Astrocyte (in vitro differentiated cells and primary cell): Measurements from ENCODE around the gene SPEM3. TPM values are rescaled to one million over a fixed set of nuclear protein-coding genes. Genes with fewer than 3 reads are reported as not detected.

Experiments
- DNase-seq: peaks from one replicate; pipeline ENCODE4 v3.0.0-alpha.2; 2010; ENCODE audit warnings: low read depth
- FAIRE-seq: peaks from 2 replicates; lab custom pipeline; 2011; peaks lifted over from hg19 to GRCh38; lab: Jason Lieb, UNC
- H2AFZ ChIP-seq: 2 replicates; pipeline ENCODE4 v1.6.0; 2012; ENCODE audit warnings: low read depth, low read length, inconsistent platforms
- H3K27ac ChIP-seq: 2 replicates; pipeline ENCODE4 v1.5.1; 2011; ENCODE audit warnings: low read depth, low read length, inconsistent platforms
- H3K27me3 ChIP-seq: 2 replicates; pipeline ENCODE4 v1.6.0; 2011; ENCODE audit warnings: low read length, inconsistent platforms; ENCODE audit not compliant: insufficient read depth
- H3K36me3 ChIP-seq: 2 replicates; pipeline ENCODE4 v1.5.1; 2011; ENCODE audit warnings: low read length, inconsistent platforms; ENCODE audit not compliant: insufficient read depth
- H3K4me1 ChIP-seq: 2 replicates; pipeline ENCODE4 v1.5.1; 2011; ENCODE audit warnings: low read length, inconsistent platforms; ENCODE audit not compliant: insufficient read depth
- H3K4me2 ChIP-seq: 2 replicates; pipeline ENCODE4 v1.6.0; 2012; ENCODE audit warnings: low read length, inconsistent platforms
- H3K4me3 ChIP-seq: 2 replicates; pipeline ENCODE4 v1.5.1; 2011; ENCODE audit warnings: low read depth, mild to moderate bottlenecking, low read length, inconsistent platforms; ENCODE audit not compliant: insufficient read depth
- H3K79me2 ChIP-seq: 2 replicates; pipeline ENCODE4 v1.6.0; 2012; ENCODE audit warnings: mild to moderate bottlenecking, low read length, inconsistent platforms; ENCODE audit not compliant: insufficient read depth
- H3K9ac ChIP-seq: 2 replicates; pipeline ENCODE4 v1.6.0; 2012; ENCODE audit warnings: mild to moderate bottlenecking, low read length, inconsistent platforms
- H3K9me3 ChIP-seq: 2 replicates; pipeline ENCODE4 v1.5.1; 2012; ENCODE audit warnings: low read depth, mild to moderate bottlenecking, low read length, inconsistent platforms; ENCODE audit not compliant: insufficient read depth
- H4K20me1 ChIP-seq: 2 replicates; pipeline ENCODE4 v1.6.0; 2012; ENCODE audit warnings: low read length, inconsistent platforms; ENCODE audit not compliant: insufficient read depth
- H3K27ac Mint-ChIP-seq: one replicate; pipeline ENCODE4 v1.8.0; 2021; ENCODE audit warnings: mild to moderate bottlenecking, mixed read lengths; ENCODE audit not compliant: unreplicated experiment
- H3K27me3 Mint-ChIP-seq: one replicate; pipeline ENCODE4 v1.8.0; 2021; ENCODE audit warnings: low read depth, mixed read lengths; ENCODE audit not compliant: unreplicated experiment
- H3K36me3 Mint-ChIP-seq: one replicate; pipeline ENCODE4 v1.8.0; 2021; ENCODE audit warnings: low read depth, mixed read lengths; ENCODE audit not compliant: unreplicated experiment
- H3K4me1 Mint-ChIP-seq: one replicate; pipeline ENCODE4 v1.8.0; 2021; ENCODE audit warnings: low read depth, mixed read lengths; ENCODE audit not compliant: unreplicated experiment
- H3K4me3 Mint-ChIP-seq: one replicate; pipeline ENCODE4 v1.8.0; 2021; ENCODE audit warnings: mild to moderate bottlenecking, moderate library complexity, mixed read lengths; ENCODE audit not compliant: unreplicated experiment
- H3K9me3 Mint-ChIP-seq: one replicate; pipeline ENCODE4 v1.8.0; 2021; ENCODE audit warnings: mild to moderate bottlenecking, mixed read lengths; ENCODE audit not compliant: unreplicated experiment
- CTCF ChIP-seq: IDR thresholded peaks from 2 replicates; pipeline ENCODE4 v1.5.1; 2011; ENCODE audit warnings: low read depth, mild to moderate bottlenecking, inconsistent platforms, low read length, moderate library complexity; ENCODE audit not compliant: insufficient read depth
- EZH2 ChIP-seq: IDR thresholded peaks from 2 replicates; pipeline ENCODE4 v1.6.1; 2012; ENCODE audit warnings: mild to moderate bottlenecking, low read length, inconsistent platforms; ENCODE audit not compliant: insufficient read depth
- total RNA-seq: library from RNA; stranded (reverse); gene quantifications from 2 replicates; pipeline ENCODE4 v1.2.1, GENCODE V29; 2021

SPEM3 gene
- total RNA-seq, 1 donor from 2014 or later: not detected

GRCh38 chr17:7426203-7426863 lies 2.3 kb upstream of the SPEM3 start:
- Histone ChIP-seq H4K20me1 (no peaks in the 10 kb centered on the region), H3K4me2 (no peak overlapping the region), H3K36me3 (no peaks in the 10 kb centered on the region), H3K27ac (no peak overlapping the region), H3K4me1 (no peaks in the 10 kb centered on the region), H3K9me3 (no peaks in the 10 kb centered on the region), H3K4me3 (no peak overlapping the region), H3K27me3 (no peaks in the 10 kb centered on the region), H2AFZ (no peak overlapping the region), H3K79me2 (no peaks in the 10 kb centered on the region), H3K9ac (no peak overlapping the region)
- no peak for TF ChIP-seq CTCF
- no peak for TF ChIP-seq EZH2
- peaks cover 5% of the 10 kb centered on the region for H3K27me3 Mint-ChIP-seq
- no peak for FAIRE-seq
- no peaks in the 10 kb centered on the region for H3K4me1 Mint-ChIP-seq
- H3K9me3 Mint-ChIP-seq: peaks cover 2% of the 10 kb centered on the region
- no peak overlapping the region for H3K27ac Mint-ChIP-seq
- no peak for DNase-seq
- peaks cover 3% of the 10 kb centered on the region for H3K36me3 Mint-ChIP-seq
- peak overlapping the region; percentile 45 for H3K4me3 Mint-ChIP-seq

GRCh38 chr17:7426896-7427489 lies 1.7 kb upstream of the SPEM3 start:
- H3K27ac ChIP-seq: no peak overlapping the region
- no peak overlapping the region for H2AFZ ChIP-seq
- no peaks in the 10 kb centered on the region for H3K79me2 ChIP-seq
- DNase-seq (no peak), FAIRE-seq (no peak)
- no peaks in the 10 kb centered on the region for H3K27me3 ChIP-seq
- H4K20me1 ChIP-seq: no peaks in the 10 kb centered on the region
- H3K9ac ChIP-seq: no peak overlapping the region
- Mint-ChIP-seq H3K9me3 (peaks cover 2% of the 10 kb centered on the region), H3K27me3 (peaks cover 5% of the 10 kb centered on the region), H3K4me3 (no peak overlapping the region), H3K4me1 (no peaks in the 10 kb centered on the region), H3K27ac (no peak overlapping the region), H3K36me3 (peaks cover 3% of the 10 kb centered on the region)
- H3K4me2 ChIP-seq: no peak overlapping the region
- H3K9me3 ChIP-seq: no peaks in the 10 kb centered on the region
- no peaks in the 10 kb centered on the region for H3K36me3 ChIP-seq
- TF ChIP-seq EZH2: no peak
- no peak overlapping the region for H3K4me3 ChIP-seq
- no peaks in the 10 kb centered on the region for H3K4me1 ChIP-seq

DNA sequence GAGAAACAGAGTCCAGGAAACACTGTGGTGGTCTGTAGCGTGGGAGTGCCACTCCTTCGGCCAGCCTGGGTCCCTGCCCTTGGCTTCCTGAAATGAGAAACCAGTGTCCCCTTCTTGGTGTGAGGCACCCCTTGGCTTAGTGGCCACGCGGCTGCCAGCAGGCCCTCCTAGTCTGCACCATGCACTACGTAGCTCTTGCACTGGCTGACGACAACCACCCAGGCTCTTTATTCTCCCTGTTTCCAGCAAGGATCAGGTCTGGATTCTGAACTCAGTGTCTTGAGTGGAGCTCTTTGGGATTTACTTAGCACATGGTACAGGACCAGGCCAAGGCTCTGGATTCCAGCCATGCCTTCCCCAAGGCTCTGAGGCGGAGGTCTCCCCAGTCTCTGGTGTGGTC lies 1.1 kb upstream of the SPEM3 start:
- Histone ChIP-seq H4K20me1 (no peaks in the 10 kb centered on the region), H3K4me3 (no peak overlapping the region), H3K4me1 (no peaks in the 10 kb centered on the region), H3K9ac (no peak overlapping the region), H3K27ac (no peak overlapping the region), H3K9me3 (no peaks in the 10 kb centered on the region), H3K79me2 (no peaks in the 10 kb centered on the region), H2AFZ (no peak overlapping the region), H3K27me3 (no peaks in the 10 kb centered on the region), H3K36me3 (no peaks in the 10 kb centered on the region), H3K4me2 (no peak overlapping the region)
- no peak for DNase-seq
- no peak for FAIRE-seq
- H3K4me1 Mint-ChIP-seq: no peaks in the 10 kb centered on the region
- peaks cover 3% of the 10 kb centered on the region for H3K36me3 Mint-ChIP-seq
- peaks cover 2% of the 10 kb centered on the region for H3K9me3 Mint-ChIP-seq
- TF ChIP-seq CTCF (no peak), EZH2 (no peak)
- no peak overlapping the region for H3K27ac Mint-ChIP-seq
- H3K4me3 Mint-ChIP-seq: no peak overlapping the region
- H3K27me3 Mint-ChIP-seq: peaks cover 5% of the 10 kb centered on the region
